ENCODE data around the gene ACACB.
A peak's percentile ranks its signal among the peaks of the same experiment; 100 is the strongest.
"Not testable (repeated sequence)": the region's sequence is repeated elsewhere in the genome, so short reads cannot be mapped to it uniquely, and the experiment has no call there.

The ACACB gene

DNA sequence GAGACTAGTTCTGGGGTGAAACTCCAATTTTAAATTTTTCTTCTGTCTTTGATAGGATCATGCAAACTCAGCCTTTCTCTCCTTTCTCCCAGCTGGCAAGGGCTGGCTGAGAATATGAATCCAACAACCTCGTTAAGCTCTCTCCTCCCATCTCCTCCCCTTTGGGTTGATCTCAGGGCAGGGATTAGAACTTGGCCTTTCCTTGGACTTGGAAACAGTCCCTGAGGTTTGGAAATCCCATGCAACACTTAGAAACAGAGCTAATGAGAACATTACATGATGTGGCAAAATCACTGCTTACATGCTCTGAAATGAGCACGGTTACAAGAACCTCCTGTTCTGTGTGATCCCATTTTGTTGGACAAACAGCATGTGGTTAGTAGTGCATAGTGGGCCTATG lies 31.6 kb downstream of the ACACB start:
- no peak for DNase-seq

DNA sequence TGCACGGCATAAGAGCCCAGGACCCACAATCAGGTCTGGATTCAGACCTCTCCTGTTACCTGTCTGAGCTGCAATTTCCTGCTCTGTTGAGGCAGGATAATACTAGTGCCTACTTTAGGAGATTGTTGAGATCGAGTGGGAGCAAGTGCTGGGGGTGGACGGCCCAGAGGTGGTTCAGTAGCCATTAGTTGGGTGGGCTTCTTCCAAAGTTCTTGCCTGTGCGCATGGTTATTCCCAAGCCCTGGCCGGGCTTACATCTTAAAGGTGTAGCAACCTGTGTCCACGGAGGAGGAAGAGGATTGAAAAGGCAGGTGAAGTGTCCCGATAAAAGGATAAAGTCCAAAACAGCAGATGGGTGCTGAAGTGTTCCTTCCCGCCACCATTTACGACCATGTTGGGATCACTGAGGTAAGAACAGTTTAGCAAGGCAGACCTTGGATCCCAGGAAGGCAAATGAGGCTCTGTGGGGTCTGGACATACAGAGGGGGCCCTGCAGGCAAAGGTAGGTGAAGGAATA lies 33.8 kb downstream of the ACACB start:
- DNase-seq: no peak

DNA sequence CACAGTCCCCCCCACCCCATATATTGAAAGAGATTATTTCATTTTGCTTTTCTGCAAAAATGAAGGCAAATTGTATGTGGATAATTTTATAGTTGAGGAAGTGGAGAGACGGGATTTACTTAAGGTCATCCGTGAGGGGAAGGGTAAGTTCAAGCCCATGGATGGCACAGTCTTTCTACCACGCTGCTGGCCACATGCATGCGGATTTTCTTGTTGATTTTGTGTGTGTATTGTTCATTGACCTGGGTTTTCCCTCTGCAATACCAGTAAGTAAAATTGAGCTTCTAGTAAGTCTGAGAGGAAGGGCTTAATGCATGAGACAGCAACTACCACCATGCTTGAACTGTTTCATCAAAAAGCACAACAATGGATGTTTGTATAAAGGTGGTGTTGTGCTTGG lies 35.1 kb downstream of the ACACB start:
- no peak for DNase-seq

DNA sequence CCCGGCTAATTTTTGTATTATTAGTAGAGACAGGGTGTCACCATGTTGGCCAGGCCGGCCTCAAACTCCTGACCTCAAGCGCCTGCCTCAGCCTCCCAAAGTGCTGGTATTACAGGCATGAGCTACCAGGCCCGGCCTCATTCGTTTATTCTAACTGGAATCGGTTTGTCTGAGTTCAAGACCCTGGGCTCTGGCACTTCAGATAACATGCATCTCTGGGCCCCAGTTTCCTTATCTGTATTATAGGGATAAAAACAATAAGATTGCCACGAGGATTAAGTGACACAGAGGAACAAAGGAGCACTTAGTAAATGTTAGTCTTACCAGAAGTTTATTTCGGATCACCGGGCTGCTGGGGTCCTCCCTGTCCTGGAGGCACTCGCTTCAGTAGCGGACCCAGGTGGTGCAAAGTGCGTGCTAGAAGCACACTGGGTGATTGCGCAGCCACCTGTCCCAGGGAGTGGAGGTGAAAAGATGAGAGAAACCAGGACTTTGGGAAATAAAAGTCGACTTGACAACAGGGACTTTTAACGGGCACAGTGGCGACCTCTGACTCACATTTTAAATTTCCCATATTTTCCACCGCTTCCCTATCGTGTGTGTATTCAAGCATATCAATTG lies 37.5 kb downstream of the ACACB start:
- DNase-seq: no peak

DNA sequence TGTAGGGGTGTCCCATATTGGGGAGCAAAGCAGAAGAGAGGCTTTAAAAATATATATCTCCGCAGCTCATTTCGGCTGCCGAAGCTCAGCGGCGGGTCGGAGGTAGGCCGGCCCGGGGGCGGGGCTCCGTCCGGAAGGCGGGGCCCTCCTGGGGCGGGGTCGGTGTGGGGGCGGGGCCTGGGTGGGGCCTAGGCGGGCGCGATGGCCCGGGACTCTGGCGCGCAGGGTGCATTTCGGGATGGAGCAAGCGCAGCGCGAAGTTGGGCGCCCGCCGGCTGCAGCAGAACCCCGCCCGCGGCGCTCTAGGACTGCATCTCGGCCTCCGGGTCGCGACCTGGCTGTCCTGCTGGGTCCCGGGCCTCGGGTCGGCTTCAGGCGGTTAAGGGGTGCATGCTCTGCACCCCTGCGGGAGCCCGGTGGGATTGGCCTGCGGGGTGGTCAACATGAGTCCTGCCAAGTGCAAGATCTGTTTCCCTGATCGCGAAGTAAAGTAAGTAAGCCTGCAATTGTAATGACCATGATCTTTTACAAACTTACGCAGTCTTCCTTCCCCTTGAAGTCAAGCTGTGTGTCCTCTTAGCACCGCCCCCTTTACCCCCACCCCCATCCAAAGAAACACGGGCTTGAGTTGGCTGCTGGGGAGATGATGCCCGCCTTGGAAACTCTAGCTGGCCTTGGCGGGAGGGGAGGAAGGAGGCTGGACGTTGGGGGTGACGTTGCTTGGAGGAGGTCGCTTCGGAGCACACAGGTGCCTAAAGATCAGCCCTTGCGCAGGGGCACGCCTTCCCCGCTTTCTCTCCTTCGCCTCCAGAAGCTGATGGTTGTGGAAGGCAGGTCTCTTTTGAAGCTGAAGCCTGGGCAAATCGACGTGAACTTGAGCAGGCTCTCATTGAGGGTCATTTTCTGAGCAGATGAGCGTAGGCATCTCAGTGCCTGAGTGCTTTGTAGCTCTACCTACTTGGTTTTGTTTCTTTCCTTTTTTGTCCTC lies 38.4 kb downstream of the ACACB start:
- peak; percentile 69 for DNase-seq

DNA sequence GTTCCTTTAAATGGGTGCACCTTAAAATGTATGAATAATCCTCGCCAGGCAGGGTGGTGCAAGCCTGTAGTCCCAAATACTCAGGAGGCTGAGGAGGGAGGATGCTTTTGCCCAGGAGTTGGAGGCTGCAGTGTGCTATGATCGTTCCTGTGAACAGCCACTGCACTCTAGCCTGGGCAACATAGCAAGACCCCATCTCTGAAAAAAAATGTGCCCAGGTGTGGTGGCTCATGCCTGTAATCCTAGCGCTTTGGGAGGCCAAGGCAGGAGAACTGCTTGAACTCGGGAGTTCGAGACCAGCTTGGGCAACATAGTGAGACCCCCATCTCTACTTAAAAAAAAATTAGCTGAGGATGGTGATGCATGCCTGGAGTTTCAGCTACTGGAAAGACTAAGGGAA lies 39.6 kb downstream of the ACACB start:
- DNase-seq: no peak

DNA sequence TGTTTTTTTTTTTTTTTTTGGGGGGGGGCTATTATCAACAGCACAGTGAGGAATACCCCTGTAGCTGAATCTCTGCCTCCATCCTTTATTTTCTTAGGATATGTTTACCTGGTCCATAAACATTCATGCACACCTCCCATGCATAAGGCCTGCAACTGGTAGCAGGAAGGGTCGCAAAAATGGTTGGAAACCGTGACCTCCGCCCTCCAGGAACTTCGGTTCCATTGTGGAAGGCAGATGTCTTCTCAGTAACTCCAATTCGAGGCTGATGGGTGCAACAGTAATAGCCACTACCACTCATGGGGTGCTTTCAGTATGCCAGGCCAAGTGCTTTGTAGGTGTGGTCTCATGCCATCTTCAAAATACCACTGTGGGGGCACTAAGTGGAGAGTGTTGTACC lies 40.2 kb downstream of the ACACB start:
- DNase-seq: no peak

DNA sequence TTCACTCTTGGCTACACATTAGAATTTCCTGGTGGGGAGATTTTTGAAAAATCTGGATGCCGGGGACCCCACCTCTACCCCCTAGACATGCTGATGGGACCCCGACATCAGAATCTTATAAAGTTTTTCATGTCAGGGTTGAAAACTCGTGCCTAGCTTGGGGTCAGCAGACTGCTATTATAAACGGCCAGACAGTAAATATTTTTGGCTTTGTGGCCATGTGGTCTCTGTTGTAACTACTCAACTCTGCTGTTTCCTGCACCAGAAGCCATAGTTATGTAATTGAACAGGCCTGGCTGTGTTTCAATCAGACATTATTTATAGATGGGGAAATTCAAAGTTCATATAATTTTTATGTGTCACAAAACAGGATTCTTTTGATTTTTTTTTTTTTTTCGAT lies 41.6 kb downstream of the ACACB start:
- DNase-seq: no peak

DNA sequence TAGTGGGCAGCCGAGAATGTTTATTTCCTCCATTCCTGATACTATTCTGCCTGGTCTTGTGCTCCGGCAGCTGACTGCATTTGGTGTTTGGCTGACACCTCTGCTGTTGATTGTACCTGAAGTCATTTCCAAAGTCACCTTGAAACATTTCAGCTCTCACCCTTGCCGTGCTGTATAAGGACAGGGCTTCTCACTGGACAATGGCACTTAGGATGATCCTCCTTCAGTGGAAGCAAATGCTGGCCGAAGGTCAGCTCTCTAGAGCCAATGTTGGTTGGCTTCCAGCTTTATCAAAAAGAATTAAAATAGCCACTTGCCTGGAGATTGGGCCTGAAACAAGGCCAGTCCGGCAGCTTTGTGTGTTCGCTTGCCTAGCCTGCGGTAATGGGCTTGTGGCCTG lies 44.0 kb downstream of the ACACB start:
- no peak for DNase-seq

DNA sequence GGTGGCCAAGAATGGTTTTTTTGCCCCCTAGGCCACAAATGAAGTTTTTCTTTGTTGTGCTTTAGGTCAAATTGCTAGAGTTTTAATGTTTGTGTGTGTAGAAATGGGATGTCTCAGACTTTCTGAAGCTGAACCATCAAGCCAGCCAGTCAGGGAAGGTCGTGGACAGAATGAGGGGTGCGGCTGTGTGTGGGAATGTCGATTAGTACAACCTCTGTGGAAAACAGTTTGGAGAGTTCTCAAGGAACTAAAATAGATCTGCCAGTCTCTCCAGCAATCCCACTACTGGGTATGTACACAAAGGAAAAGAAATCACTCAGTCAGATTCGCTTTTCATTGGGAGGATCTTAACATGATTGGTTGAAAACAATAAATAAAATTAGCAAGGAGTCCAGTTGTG lies 44.5 kb downstream of the ACACB start:
- DNase-seq: no peak

DNA sequence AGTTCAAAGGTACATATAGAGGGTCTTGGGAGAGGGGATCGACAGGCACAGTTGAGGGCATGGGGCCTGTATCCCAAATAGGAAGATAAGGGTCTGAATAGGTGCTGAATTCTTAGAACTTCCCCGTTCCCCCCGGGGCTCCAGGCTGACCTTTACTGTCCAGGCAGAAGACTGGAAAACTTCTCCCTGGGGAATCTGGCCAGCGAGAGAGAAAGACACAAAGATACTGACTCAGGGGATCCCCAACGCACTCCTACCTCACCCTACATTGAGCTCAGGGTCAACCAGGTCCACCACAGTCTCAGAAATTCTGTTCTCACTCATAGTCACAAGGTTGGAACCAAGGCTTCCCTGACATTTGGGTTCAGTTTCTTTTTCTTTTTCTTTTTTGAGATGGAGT lies 46.2 kb downstream of the ACACB start:
- no peak for DNase-seq

DNA sequence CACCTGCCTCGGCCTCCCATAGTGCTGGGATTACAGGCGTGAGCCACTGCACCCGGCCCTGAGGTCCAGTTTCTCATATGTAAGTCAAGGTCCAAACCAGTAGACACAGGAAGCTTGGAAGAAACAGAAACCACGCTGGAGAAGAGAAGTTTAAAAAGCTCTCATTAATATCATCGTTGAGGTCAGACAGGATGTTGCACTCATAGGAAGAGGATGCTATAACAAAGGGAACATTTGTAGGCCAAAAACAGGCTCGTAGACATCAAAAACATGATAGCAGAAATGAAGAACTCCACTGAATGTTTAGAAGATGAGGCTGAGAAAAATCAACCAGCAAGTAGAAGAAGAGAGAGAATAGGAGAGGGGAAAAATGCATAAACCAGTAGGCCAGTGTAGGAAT lies 46.8 kb downstream of the ACACB start:
- no peak for DNase-seq

DNA sequence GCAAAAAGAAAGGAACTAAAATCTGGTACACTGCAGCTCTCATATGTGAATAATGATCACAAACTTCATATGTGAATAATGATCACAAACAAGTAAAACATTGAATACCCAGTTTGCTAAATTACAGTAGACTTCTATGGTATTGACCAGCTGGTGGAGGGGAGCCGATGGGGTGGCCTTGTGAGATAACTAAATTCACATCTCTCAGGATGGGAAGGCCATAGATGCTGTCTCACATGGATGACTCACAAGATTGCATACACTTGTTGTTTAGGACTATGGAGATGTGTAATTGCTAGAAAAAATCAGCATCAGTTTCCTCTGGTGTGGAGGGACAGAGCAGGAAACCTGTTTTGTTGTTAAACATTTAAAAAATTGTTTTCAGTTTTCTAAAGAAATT lies 49.2 kb downstream of the ACACB start:
- DNase-seq: no peak

DNA sequence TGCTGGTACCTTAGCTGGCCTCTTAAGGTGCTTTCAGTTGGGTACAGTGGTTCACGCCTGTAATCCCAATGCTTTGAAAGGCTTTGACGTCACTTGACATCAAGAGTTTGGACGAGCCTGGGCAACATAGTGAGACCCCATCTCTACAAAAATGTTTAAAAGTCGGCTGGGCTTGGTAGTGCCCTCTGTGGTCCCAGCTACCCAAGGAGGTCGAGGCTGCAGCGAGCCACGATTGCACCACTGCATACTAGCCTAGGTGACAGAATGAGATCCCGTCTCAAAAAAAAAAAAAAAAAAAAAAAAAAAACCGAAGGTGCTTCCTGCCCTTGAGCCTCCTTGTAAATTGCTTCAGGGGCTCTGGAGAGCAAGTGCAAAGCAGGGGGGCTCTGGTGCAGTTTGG lies 50.0 kb downstream of the ACACB start:
- no peak for DNase-seq

DNA sequence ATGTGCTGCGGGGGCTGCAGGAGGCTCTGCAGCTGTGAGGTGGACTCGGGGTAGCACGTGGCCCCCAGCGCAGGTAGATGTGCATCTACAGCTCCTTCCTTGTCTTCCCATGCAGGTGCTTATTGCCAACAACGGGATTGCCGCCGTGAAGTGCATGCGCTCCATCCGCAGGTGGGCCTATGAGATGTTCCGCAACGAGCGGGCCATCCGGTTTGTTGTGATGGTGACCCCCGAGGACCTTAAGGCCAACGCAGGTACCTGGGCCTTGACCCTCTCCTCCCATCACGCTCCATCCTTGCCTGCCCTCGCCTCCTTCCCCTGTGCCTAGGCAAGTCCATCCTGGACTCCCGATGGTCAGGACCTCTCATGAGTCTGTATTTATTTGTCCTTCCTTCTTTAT lies 51.4 kb downstream of the ACACB start:
- no peak for DNase-seq

DNA sequence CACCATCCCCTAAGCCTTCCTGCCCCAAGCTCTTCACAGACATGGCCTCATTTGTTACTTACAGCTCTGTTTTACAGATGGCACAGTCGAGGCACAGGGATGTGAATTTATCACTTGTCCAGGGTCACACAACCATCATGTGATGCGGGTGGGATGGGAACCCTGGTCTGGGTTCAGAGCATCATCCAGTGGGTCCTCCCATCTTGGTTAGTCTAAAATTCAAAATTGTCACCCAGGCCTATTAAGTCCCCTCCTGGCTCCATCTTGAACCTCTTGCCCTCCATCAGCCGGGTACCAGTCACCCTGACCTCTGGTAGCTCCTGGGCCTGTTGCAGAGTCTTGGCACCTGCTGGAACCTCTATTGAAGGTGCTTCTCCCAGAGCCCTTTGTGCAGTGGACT lies 52.9 kb downstream of the ACACB start:
- no peak for DNase-seq

DNA sequence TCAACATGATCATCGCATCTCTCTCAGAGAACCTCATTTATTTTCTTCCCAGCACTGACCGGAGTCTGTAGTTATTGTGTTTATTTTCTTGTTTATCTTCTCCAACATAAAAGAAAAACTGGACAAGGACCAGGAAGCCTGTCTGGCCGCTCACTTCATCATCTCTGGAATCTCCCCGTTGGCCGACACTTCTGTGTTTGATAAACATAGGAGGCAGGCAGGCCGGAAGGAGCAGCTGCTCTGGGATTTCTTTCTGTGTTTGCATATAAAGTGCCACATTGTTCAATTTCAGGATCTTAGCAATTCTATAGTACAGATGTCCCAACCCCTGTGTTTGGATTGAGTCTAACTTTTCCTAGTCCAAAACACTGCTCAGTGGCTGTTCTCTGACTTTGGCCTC lies 53.3 kb downstream of the ACACB start:
- no peak for DNase-seq

DNA sequence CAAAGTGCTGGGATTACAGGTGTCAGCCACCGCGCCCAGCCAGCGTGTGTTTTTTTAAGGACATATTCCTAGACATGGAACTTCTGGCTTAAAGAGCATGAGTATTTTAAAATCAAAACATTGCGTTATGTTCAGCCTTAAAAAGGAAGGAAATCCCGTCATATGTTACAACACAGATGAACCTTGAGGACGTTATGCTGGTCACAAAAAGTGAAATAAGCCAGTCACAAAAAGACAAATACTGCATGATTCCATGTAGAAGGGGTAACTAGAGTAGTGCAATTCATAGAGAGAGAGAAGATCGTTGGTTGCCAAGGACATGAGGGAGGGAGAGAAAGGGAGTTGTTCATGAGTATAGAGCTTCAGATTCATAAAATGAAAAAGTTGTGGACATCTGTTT lies 53.9 kb downstream of the ACACB start:
- DNase-seq: no peak

DNA sequence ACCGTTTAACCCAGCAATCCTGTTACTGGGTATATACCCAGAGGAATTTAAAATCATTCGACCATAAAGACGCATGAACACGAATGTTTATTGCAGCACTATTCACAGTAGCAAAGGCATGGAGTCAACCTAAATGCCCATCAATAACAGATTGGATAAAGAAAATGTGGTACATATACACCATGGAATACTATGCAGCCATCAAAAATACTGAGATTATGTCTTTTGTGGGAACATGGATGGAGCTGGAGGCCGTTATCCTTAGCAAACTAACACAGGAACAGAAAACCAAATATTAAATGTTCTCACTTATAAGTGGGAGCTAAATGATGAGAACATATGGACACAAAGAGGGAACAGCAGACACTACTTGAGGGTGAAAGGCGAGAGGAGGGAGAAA lies 56.4 kb downstream of the ACACB start:
- DNase-seq: not testable (repeated sequence)

DNA sequence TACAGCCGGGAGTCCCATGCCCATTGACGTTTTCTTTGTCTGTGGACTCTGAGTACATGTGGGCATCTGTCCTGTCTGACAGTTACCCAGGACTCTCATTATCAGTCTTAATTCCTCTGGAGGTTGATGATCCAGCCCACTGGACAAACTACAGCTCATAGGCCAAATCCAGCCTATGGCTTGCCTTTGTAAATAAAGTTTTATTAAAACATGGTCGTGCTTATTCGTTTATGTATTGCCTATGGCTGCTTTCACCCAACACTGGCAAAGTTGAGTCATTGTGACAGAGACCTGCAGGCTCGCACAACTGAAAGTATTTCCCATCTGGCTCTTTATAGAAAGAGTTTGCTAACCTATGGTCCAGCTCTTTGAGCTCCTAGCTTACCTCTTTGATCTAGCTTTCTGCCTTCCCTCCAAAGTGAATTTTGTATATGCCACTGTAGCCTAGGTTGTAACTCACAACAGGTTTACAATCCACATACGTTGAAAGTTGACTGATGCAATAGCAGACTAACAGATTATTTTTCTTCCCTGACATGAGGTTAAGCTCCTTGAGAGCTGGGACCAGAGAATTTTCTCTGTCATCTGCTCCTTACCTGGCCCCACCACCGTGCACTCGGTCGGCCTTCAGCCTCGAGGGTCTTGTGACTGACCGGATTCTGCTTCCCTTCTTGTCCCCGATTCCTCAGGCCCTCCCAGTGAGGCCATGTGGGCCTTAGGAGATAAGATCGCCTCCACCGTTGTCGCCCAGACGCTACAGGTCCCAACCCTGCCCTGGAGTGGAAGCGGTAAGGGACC lies 57.3 kb downstream of the ACACB start:
- DNase-seq: no peak

DNA sequence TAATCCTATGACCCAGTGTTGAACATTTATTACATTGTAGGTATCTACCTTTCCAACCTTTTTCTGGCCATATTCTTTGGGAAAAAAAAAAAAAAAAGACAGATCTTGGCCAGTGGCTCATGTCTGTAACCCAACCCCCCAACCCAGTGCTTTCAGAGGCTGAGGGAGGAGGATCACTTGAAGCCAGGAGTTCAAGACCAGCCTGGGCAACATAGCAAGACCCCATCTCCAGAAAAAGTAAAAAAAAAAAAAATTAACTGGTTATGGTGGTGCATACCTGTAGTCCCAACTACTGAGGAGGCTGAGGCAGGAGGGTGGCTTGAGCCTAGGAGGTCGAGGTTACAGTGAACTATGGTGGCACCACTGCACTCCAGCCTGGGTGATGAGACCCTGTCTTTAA lies 58.1 kb downstream of the ACACB start:
- DNase-seq: no peak

DNA sequence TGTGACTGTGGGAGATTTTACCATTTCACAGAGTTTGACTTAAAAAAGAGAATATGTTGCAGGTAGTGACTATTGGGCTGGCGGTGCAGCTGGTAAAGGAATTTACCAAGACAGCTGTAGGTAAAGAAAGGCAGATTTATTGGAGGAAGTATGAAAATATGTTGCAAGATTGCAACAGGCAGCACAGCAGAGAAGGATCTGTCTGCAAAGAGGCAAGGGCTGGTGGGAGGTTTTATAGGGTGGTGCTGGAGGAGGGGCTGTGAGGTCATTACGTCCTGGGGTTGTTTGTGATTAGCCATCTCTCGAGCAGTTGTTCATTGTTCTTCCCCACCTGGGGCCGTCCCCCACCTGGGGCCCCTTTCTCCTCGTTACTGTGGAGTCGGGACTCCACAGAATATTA lies 62.1 kb downstream of the ACACB start:
- no peak for DNase-seq

DNA sequence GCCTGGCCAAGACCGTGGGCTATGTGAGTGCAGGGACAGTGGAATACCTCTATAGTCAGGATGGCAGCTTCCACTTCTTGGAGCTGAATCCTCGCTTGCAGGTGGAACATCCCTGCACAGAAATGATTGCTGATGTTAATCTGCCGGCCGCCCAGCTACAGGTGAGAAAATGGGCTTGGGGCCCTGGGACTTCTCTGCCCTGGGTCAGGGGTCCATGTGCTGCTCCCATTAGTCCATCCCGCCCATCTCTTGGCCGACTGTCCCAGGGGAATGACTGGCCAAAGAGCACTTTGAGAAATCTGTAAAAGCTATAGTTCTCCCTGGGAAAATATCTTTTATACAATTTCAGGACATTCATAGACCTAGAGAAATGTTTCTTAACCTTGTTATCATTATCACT lies 63.5 kb downstream of the ACACB start:
- DNase-seq: no peak

All from NCI-H524 treated with DMSO at 0.1 percent for 48 hours (cell line).